WTC11 (cell line): ENCODE results near the gene NFXL1. TPM values are rescaled to one million over a fixed set of nuclear protein-coding genes. Genes with fewer than 3 reads are reported as not detected.

ENCODE experiments used
- ATAC-seq: fragments of 200-7000 bp; cut with Tn5 transposase; 2 replicates; pipeline ENCODE4 v1.10.0; 2021; ENCODE audit warnings: mild to moderate bottlenecking, moderate library complexity
- CTCF ChIA-PET: fragments of 300-600 bp; sonication (Branson Sonifier 250); formaldehyde crosslinking; loops from one replicate; lab custom pipeline; 2021; ENCODE audit warnings: antibody characterized with exemption; lab: Charles Lee
- POLR2A ChIA-PET: fragments of 350-600 bp; sonication (Branson Sonifier 250); formaldehyde crosslinking; loops from one replicate; lab custom pipeline; 2021; ENCODE audit warnings: antibody characterized with exemption; lab: Charles Lee
- DNase-seq: peaks from one replicate; pipeline ENCODE4 v3.0.0; 2021; ENCODE audit warnings: low spot score
- H3K27ac Mint-ChIP-seq: 2 replicates; pipeline ENCODE4 v1.8.0; 2021; ENCODE audit warnings: mixed read lengths
- H3K27me3 Mint-ChIP-seq: 2 replicates; pipeline ENCODE4 v1.8.0; 2021; ENCODE audit warnings: low read depth, mild to moderate bottlenecking, moderate library complexity, mixed read lengths
- H3K36me3 Mint-ChIP-seq: 2 replicates; pipeline ENCODE4 v1.8.0; 2021; ENCODE audit warnings: mixed read lengths
- H3K4me1 Mint-ChIP-seq: 2 replicates; pipeline ENCODE4 v1.8.0; 2022; ENCODE audit warnings: mixed read lengths
- H3K4me3 Mint-ChIP-seq: 2 replicates; pipeline ENCODE4 v1.8.0; 2021; ENCODE audit warnings: mild to moderate bottlenecking, moderate library complexity, mixed read lengths
- H3K9me3 Mint-ChIP-seq: 2 replicates; pipeline ENCODE4 v1.8.0; 2021; ENCODE audit warnings: mixed read lengths
- ATF3 ChIP-seq: sonication (generic); formaldehyde crosslinking; conservative IDR thresholded peaks from 2 replicates; pipeline ENCODE4 v1.8.1; 2022; ENCODE audit warnings: mild to moderate bottlenecking, missing genetic modification reagents
- ATF6 ChIP-seq: sonication (generic); formaldehyde crosslinking; IDR thresholded peaks from 2 replicates; pipeline ENCODE4 v1.8.1; 2023; ENCODE audit warnings: mild to moderate bottlenecking, missing genetic modification reagents
- CBFB ChIP-seq: sonication (generic); formaldehyde crosslinking; IDR thresholded peaks from 2 replicates; pipeline ENCODE4 v1.8.1; 2022; ENCODE audit warnings: mild to moderate bottlenecking, low read depth, missing genetic modification reagents
- CREM ChIP-seq: sonication (generic); formaldehyde crosslinking; IDR thresholded peaks from 2 replicates; pipeline ENCODE4 v1.8.1; 2022; ENCODE audit warnings: mild to moderate bottlenecking, missing genetic modification reagents, moderate library complexity
- ESRRA ChIP-seq: sonication (generic); formaldehyde crosslinking; IDR thresholded peaks from 2 replicates; pipeline ENCODE4 v1.8.1; 2022; ENCODE audit warnings: mild to moderate bottlenecking, missing genetic modification reagents, borderline replicate concordance
- ETV6 ChIP-seq: sonication (generic); formaldehyde crosslinking; IDR thresholded peaks from 2 replicates; pipeline ENCODE4 v1.8.1; 2022; ENCODE audit warnings: mild to moderate bottlenecking, missing genetic modification reagents
- FOXJ3 ChIP-seq: sonication (generic); formaldehyde crosslinking; IDR thresholded peaks from 2 replicates; pipeline ENCODE4 v1.9.0; 2021; ENCODE audit warnings: missing genetic modification reagents, mild to moderate bottlenecking, borderline replicate concordance
- GABPB1 ChIP-seq: sonication (generic); formaldehyde crosslinking; IDR thresholded peaks from 2 replicates; pipeline ENCODE4 v1.8.1; 2023; ENCODE audit warnings: mild to moderate bottlenecking, missing genetic modification reagents
- HMGA2 ChIP-seq: fragments of 250-450 bp; sonication (Bioruptor Pico); IDR thresholded peaks from 2 replicates; pipeline ENCODE4 v1.4.0; 2021; ENCODE audit warnings: mild to moderate bottlenecking, moderate library complexity
- JUN ChIP-seq: sonication (generic); formaldehyde crosslinking; IDR thresholded peaks from 2 replicates; pipeline ENCODE4 v1.8.0; 2023; ENCODE audit warnings: mild to moderate bottlenecking, missing genetic modification reagents
- NFE2L1 ChIP-seq: sonication (generic); formaldehyde crosslinking; IDR thresholded peaks from 2 replicates; pipeline ENCODE4 v1.8.1; 2023; ENCODE audit warnings: missing genetic modification reagents
- NFYB ChIP-seq: sonication (generic); formaldehyde crosslinking; conservative IDR thresholded peaks from 2 replicates; pipeline ENCODE4 v1.8.0; 2022; ENCODE audit warnings: low read depth, missing genetic modification reagents
- RELA ChIP-seq: sonication (generic); formaldehyde crosslinking; IDR thresholded peaks from 2 replicates; pipeline ENCODE4 v1.8.1; 2022; ENCODE audit warnings: missing genetic modification reagents, mild to moderate bottlenecking, borderline replicate concordance
- SMAD4 ChIP-seq: sonication (generic); formaldehyde crosslinking; IDR thresholded peaks from 2 replicates; pipeline ENCODE4 v1.8.0; 2022; ENCODE audit warnings: mild to moderate bottlenecking, missing genetic modification reagents
- TEAD4 ChIP-seq: sonication (generic); formaldehyde crosslinking; IDR thresholded peaks from 2 replicates; pipeline ENCODE4 v1.8.0; 2022; ENCODE audit warnings: mild to moderate bottlenecking, missing genetic modification reagents
- TP53 ChIP-seq: sonication (generic); formaldehyde crosslinking; IDR thresholded peaks from 2 replicates; pipeline ENCODE4 v1.8.1; 2023; ENCODE audit warnings: mild to moderate bottlenecking, missing genetic modification reagents
- ZNF138 ChIP-seq: sonication (generic); formaldehyde crosslinking; conservative IDR thresholded peaks from 2 replicates; pipeline ENCODE4 v1.8.1; 2022; ENCODE audit warnings: mild to moderate bottlenecking, moderate library complexity, missing genetic modification reagents
- ZNF232 ChIP-seq: sonication (generic); formaldehyde crosslinking; IDR thresholded peaks from 2 replicates; pipeline ENCODE4 v1.8.0; 2022; ENCODE audit warnings: mild to moderate bottlenecking, missing genetic modification reagents
- ZNF317 ChIP-seq: sonication (generic); formaldehyde crosslinking; IDR thresholded peaks from 2 replicates; pipeline ENCODE4 v1.8.1; 2023; ENCODE audit warnings: low read depth, mild to moderate bottlenecking, moderate library complexity, missing genetic modification reagents, borderline replicate concordance
- ZNF416 ChIP-seq: fragments of 250-450 bp; sonication (Bioruptor Pico); IDR thresholded peaks from 2 replicates; pipeline ENCODE4 v1.9.0; 2021; ENCODE audit warnings: mild to moderate bottlenecking, inconsistent platforms
- total RNA-seq: library from RNA; stranded (reverse); gene quantifications from 3 replicates; pipeline ENCODE4 v1.2.3, GENCODE V29; 2021
- TF ChIP-seq, protein P1 (sequence below): sonication (generic); formaldehyde crosslinking; IDR thresholded peaks from 2 replicates; pipeline ENCODE4 v1.8.0; 2022; ENCODE audit warnings: mild to moderate bottlenecking, missing genetic modification reagents
- TF ChIP-seq, protein P2 (sequence below): sonication (generic); formaldehyde crosslinking; IDR thresholded peaks from 2 replicates; pipeline ENCODE4 v1.8.0; 2022; ENCODE audit warnings: missing genetic modification reagents
- TF ChIP-seq, protein P3 (sequence below): sonication (generic); formaldehyde crosslinking; IDR thresholded peaks from 2 replicates; pipeline ENCODE4 v1.8.1; 2022; ENCODE audit warnings: mild to moderate bottlenecking, missing genetic modification reagents, moderate library complexity, borderline replicate concordance
- TF ChIP-seq, protein P4 (sequence below): sonication (generic); formaldehyde crosslinking; IDR thresholded peaks from 2 replicates; pipeline ENCODE4 v1.8.1; 2023; ENCODE audit warnings: mild to moderate bottlenecking, moderate library complexity, missing genetic modification reagents

NFXL1 gene
- total RNA-seq, 1 experiment from 2014 or later = 30.2 TPM

DNA sequence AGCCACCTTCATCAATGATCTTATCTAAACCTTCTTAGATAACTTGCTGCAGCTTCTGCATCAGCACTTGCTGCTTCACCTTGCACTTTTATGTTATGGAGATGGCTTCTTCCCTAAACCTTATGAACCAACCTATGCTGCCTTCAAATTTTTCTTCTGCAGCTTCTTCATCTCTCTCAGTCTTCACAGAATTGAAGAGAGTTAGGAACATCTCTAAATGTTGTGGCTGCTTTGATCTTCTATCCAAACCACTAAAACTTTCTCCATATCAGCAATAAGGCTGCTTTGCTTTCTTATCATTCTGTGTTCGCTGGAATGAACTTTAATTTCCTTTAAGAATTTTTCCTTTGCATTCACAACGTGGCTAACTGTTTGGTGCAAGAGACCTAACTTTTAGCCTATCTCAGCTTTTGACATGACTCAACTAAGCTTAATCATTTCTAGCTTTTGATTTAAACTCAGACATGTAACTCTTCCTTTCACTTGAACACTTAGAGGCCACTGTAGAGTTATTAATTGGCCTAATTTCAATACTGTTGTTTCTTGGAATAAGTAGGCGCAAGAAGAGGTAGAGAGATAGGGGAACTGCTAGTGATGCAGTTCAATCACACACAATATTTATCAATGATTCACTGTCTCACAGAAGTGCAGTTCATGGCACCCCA is 40.4 kb downstream of the NFXL1 start:
- TF ChIP-seq HMGA2 (CRISPR knock-in tag) (no peak), TP53 (CRISPR knock-in tag) (no peak), ZNF138 (no peak), ETV6 (CRISPR knock-in tag) (no peak)
- TF ChIP-seq, protein P1, sequence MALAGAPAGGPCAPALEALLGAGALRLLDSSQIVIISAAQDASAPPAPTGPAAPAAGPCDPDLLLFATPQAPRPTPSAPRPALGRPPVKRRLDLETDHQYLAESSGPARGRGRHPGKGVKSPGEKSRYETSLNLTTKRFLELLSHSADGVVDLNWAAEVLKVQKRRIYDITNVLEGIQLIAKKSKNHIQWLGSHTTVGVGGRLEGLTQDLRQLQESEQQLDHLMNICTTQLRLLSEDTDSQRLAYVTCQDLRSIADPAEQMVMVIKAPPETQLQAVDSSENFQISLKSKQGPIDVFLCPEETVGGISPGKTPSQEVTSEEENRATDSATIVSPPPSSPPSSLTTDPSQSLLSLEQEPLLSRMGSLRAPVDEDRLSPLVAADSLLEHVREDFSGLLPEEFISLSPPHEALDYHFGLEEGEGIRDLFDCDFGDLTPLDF = no peak
- TF ChIP-seq, protein P2, sequence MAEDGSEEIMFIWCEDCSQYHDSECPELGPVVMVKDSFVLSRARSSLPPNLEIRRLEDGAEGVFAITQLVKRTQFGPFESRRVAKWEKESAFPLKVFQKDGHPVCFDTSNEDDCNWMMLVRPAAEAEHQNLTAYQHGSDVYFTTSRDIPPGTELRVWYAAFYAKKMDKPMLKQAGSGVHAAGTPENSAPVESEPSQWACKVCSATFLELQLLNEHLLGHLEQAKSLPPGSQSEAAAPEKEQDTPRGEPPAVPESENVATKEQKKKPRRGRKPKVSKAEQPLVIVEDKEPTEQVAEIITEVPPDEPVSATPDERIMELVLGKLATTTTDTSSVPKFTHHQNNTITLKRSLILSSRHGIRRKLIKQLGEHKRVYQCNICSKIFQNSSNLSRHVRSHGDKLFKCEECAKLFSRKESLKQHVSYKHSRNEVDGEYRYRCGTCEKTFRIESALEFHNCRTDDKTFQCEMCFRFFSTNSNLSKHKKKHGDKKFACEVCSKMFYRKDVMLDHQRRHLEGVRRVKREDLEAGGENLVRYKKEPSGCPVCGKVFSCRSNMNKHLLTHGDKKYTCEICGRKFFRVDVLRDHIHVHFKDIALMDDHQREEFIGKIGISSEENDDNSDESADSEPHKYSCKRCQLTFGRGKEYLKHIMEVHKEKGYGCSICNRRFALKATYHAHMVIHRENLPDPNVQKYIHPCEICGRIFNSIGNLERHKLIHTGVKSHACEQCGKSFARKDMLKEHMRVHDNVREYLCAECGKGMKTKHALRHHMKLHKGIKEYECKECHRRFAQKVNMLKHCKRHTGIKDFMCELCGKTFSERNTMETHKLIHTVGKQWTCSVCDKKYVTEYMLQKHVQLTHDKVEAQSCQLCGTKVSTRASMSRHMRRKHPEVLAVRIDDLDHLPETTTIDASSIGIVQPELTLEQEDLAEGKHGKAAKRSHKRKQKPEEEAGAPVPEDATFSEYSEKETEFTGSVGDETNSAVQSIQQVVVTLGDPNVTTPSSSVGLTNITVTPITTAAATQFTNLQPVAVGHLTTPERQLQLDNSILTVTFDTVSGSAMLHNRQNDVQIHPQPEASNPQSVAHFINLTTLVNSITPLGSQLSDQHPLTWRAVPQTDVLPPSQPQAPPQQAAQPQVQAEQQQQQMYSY = no peak
- TF ChIP-seq, all 79 proteins: peak for 0
- ATAC-seq = no peak
- Mint-ChIP-seq H3K36me3 (peaks cover 63% of the 10 kb centered on the region), H3K4me1 (no peaks in the 10 kb centered on the region), H3K27ac (no peak overlapping the region), H3K9me3 (peaks cover 15% of the 10 kb centered on the region), H3K4me3 (no peak overlapping the region), H3K27me3 (no peaks in the 10 kb centered on the region)
- no peak for DNase-seq
- POLR2A ChIA-PET = interaction anchor here (0.6 kb wide), 1 partner anchor 40 kb away, joined by 4 read pairs; the partner anchor contains the start of gene NFXL1
- CTCF ChIA-PET = no interaction called here

DNA sequence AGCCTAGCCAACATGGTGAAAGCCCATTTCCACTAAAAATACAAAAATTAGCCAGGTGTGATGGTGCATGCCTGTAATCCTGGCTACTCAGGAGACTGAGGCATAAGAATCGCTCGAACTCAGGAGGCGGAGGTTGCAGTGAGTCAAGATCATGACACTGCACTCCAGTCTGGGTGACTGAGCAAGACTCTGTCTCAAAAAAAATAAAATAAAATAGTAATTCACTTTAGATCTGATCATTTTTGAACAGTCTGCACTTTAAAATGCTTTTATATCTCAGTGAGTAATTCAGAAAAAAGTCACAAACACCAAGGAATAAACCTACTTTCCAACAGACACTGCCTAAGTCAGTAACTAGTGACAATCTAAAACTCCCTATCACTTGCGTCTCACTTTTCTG is 50.9 kb downstream of the NFXL1 start:
- H3K27me3 Mint-ChIP-seq = no peaks in the 10 kb centered on the region
- no peak overlapping the region for H3K4me3 Mint-ChIP-seq
- ChIA-PET CTCF (no interaction called here), POLR2A (no interaction called here)
- H3K4me1 Mint-ChIP-seq = peaks cover 6% of the 10 kb centered on the region; the same call in 1 of the 2 replicates
- TF ChIP-seq ZNF232 (CRISPR knock-in tag) (no peak), CBFB (CRISPR knock-in tag) (no peak)
- TF ChIP-seq, protein P3, sequence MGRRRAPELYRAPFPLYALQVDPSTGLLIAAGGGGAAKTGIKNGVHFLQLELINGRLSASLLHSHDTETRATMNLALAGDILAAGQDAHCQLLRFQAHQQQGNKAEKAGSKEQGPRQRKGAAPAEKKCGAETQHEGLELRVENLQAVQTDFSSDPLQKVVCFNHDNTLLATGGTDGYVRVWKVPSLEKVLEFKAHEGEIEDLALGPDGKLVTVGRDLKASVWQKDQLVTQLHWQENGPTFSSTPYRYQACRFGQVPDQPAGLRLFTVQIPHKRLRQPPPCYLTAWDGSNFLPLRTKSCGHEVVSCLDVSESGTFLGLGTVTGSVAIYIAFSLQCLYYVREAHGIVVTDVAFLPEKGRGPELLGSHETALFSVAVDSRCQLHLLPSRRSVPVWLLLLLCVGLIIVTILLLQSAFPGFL (CRISPR knock-in tag) = no peak
- no peaks in the 10 kb centered on the region for H3K9me3 Mint-ChIP-seq
- H3K36me3 Mint-ChIP-seq = peaks cover 10% of the 10 kb centered on the region
- DNase-seq = no peak
- no peak for ATAC-seq
- no peak overlapping the region for H3K27ac Mint-ChIP-seq

- peaks cover 6% of the 10 kb centered on the region; the same call in 1 of the 2 replicates for H3K4me1 Mint-ChIP-seq
- peaks cover 7% of the 10 kb centered on the region for H3K36me3 Mint-ChIP-seq
- H3K9me3 Mint-ChIP-seq = no peaks in the 10 kb centered on the region
- no peak overlapping the region for H3K27ac Mint-ChIP-seq
- no peak overlapping the region for H3K4me3 Mint-ChIP-seq
- no peak for ATAC-seq
- ChIA-PET CTCF (no interaction called here), POLR2A (no interaction called here)
- H3K27me3 Mint-ChIP-seq = no peaks in the 10 kb centered on the region
- DNase-seq = no peak
- TF ChIP-seq TEAD4 (CRISPR knock-in tag) = no peak
- no peak for TF ChIP-seq NFE2L1 (CRISPR knock-in tag)
- no peak for TF ChIP-seq ZNF317 (CRISPR knock-in tag)
- no peak for TF ChIP-seq FOXJ3 (CRISPR knock-in tag)
- no peak for TF ChIP-seq CREM (CRISPR knock-in tag)
- TF ChIP-seq, protein P4, sequence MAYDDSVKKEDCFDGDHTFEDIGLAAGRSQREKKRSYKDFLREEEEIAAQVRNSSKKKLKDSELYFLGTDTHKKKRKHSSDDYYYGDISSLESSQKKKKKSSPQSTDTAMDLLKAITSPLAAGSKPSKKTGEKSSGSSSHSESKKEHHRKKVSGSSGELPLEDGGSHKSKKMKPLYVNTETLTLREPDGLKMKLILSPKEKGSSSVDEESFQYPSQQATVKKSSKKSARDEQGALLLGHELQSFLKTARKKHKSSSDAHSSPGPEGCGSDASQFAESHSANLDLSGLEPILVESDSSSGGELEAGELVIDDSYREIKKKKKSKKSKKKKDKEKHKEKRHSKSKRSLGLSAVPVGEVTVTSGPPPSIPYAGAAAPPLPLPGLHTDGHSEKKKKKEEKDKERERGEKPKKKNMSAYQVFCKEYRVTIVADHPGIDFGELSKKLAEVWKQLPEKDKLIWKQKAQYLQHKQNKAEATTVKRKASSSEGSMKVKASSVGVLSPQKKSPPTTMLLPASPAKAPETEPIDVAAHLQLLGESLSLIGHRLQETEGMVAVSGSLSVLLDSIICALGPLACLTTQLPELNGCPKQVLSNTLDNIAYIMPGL (CRISPR knock-in tag) = no peak
- no peak for TF ChIP-seq ATF6 (CRISPR knock-in tag)
- TF ChIP-seq GABPB1 (CRISPR knock-in tag) = no peak
- TF ChIP-seq ZNF416 = no peak
- TF ChIP-seq RELA (CRISPR knock-in tag) = no peak
- TF ChIP-seq SMAD4 (CRISPR knock-in tag) = no peak
- no peak for TF ChIP-seq ESRRA
- TF ChIP-seq NFYB (CRISPR knock-in tag) = no peak
- no peak for TF ChIP-seq ATF3
- TF ChIP-seq JUN (CRISPR knock-in tag) = no peak
These were observed 52.1 kb downstream of the NFXL1 start for GRCh38 chr4:47862297-47862696.
